ENCODE measurements around the gene ZEB2.
"Not testable (repeated sequence)": the region's sequence is repeated elsewhere in the genome, so short reads cannot be mapped to it uniquely, and the experiment has no call there.

ZEB2 gene

GRCh38 chr2:144385381-144385780 is 134.5 kb downstream of the ZEB2 start:
- DNase-seq (ENCODE audit: low read depth, low spot score), result no peak

- no peak for DNase-seq (ENCODE audit: low read depth, low spot score)
Observed at GRCh38 chr2:144383571-144384100, 136.3 kb downstream of the ZEB2 start.

- DNase-seq (ENCODE audit: low read depth, low spot score), result no peak
Observed at GRCh38 chr2:144382849-144383248, 137.1 kb downstream of the ZEB2 start.

GRCh38 chr2:144381716-144382115 is 138.2 kb downstream of the ZEB2 start:
- no peak for DNase-seq (ENCODE audit: low read depth, low spot score)

- no peak for DNase-seq (ENCODE audit: low read depth, low spot score)
Observed at GRCh38 chr2:144379851-144380311, 140.0 kb downstream of the ZEB2 start.

- no peak for DNase-seq (ENCODE audit: low read depth, low spot score)
Observed at GRCh38 chr2:144378551-144378950, 141.4 kb downstream of the ZEB2 start.

GRCh38 chr2:144377914-144378313 is 142.0 kb downstream of the ZEB2 start:
- DNase-seq (ENCODE audit: low read depth, low spot score), result no peak

GRCh38 chr2:144376926-144377325 is 143.0 kb downstream of the ZEB2 start:
- no peak for DNase-seq (ENCODE audit: low read depth, low spot score)

GRCh38 chr2:144376460-144376859 is 143.5 kb downstream of the ZEB2 start:
- DNase-seq (ENCODE audit: low read depth, low spot score), result no peak

GRCh38 chr2:144374163-144374661 is 145.7 kb downstream of the ZEB2 start:
- DNase-seq (ENCODE audit: low read depth, low spot score), result no peak

- DNase-seq (ENCODE audit: low read depth, low spot score), result no peak
Observed at GRCh38 chr2:144372410-144373080, 147.4 kb downstream of the ZEB2 start.

GRCh38 chr2:144370937-144371584 is 148.9 kb downstream of the ZEB2 start:
- no peak for DNase-seq (ENCODE audit: low read depth, low spot score)

GRCh38 chr2:144369416-144369815 is 150.5 kb downstream of the ZEB2 start:
- DNase-seq (ENCODE audit: low read depth, low spot score), result no peak

GRCh38 chr2:144366825-144367429 is 153.0 kb downstream of the ZEB2 start:
- no peak for DNase-seq (ENCODE audit: low read depth, low spot score)

GRCh38 chr2:144364944-144365738 is 154.8 kb downstream of the ZEB2 start:
- no peak for DNase-seq (ENCODE audit: low read depth, low spot score)

- not testable (repeated sequence) for DNase-seq (ENCODE audit: low read depth, low spot score)
Observed at GRCh38 chr2:144364247-144364646, 155.7 kb downstream of the ZEB2 start.

- DNase-seq (ENCODE audit: low read depth, low spot score), result no peak
Observed at GRCh38 chr2:144362401-144362800, 157.5 kb downstream of the ZEB2 start.

- no peak for DNase-seq (ENCODE audit: low read depth, low spot score)
Observed at GRCh38 chr2:144361742-144362141, 158.2 kb downstream of the ZEB2 start.

GRCh38 chr2:144359684-144360083 is 160.2 kb downstream of the ZEB2 start:
- DNase-seq (ENCODE audit: low read depth, low spot score), result no peak

- DNase-seq (ENCODE audit: low read depth, low spot score), result no peak
Observed at GRCh38 chr2:144358979-144359541, 160.9 kb downstream of the ZEB2 start.

GRCh38 chr2:144358374-144358964 is 161.4 kb downstream of the ZEB2 start:
- no peak for DNase-seq (ENCODE audit: low read depth, low spot score)

All from activated CD4-positive, CD25-positive, alpha-beta regulatory T cell treated with anti-CD3 and anti-CD28 coated beads, Interleukin-2, amount 50 U/mL, for 16 hours (primary cell).